BLaER1 treated with 17β-estradiol and CSF1 and Interleukin-3, amounts not matched to agents 10 nM and 100 nM (cell line): ENCODE measurements around the gene TMEM44.
A peak's percentile ranks its signal among the peaks of the same experiment; 100 is the strongest.

Experiments used
- H3K27ac ChIP-seq, 11 experiments: shearing (Covaris generic); formaldehyde crosslinking; 2 replicates each; pipeline ENCODE4 v1.8.1; 2022
- H3K27me3 ChIP-seq, 11 experiments: shearing (Covaris generic); formaldehyde crosslinking; 2 replicates each; pipeline ENCODE4 v1.8.1; 2022
- H3K36me3 ChIP-seq, 11 experiments: shearing (Covaris generic); formaldehyde crosslinking; 2 replicates each; pipeline ENCODE4 v1.8.1; 2022
- H3K4me1 ChIP-seq, 10 experiments: shearing (Covaris generic); formaldehyde crosslinking; 2 replicates each; pipeline ENCODE4 v1.8.1; 2022
- H3K4me2 ChIP-seq, 11 experiments: shearing (Covaris generic); formaldehyde crosslinking; 2 replicates each; pipeline ENCODE4 v1.8.1; 2022
- H3K4me3 ChIP-seq, 10 experiments: shearing (Covaris generic); formaldehyde crosslinking; 2 replicates each; pipeline ENCODE4 v1.8.1; 2022
- H3K9ac ChIP-seq, 11 experiments: shearing (Covaris generic); formaldehyde crosslinking; 2 replicates each; pipeline ENCODE4 v1.8.1; 2022
- H3K9me3 ChIP-seq, 11 experiments: shearing (Covaris generic); formaldehyde crosslinking; replicated peaks in 1 of 11; 2 replicates each; pipeline ENCODE4 v1.8.1; 2022
- H4K20me1 ChIP-seq, 11 experiments: shearing (Covaris generic); formaldehyde crosslinking; 2 replicates each; pipeline ENCODE4 v1.8.1; 2022
- Cebpa-rat ChIP-seq, 11 experiments: shearing (Covaris generic); IDR thresholded peaks; 2 replicates each; pipeline ENCODE4 v1.8.1; 2022

Gene TMEM44

DNA sequence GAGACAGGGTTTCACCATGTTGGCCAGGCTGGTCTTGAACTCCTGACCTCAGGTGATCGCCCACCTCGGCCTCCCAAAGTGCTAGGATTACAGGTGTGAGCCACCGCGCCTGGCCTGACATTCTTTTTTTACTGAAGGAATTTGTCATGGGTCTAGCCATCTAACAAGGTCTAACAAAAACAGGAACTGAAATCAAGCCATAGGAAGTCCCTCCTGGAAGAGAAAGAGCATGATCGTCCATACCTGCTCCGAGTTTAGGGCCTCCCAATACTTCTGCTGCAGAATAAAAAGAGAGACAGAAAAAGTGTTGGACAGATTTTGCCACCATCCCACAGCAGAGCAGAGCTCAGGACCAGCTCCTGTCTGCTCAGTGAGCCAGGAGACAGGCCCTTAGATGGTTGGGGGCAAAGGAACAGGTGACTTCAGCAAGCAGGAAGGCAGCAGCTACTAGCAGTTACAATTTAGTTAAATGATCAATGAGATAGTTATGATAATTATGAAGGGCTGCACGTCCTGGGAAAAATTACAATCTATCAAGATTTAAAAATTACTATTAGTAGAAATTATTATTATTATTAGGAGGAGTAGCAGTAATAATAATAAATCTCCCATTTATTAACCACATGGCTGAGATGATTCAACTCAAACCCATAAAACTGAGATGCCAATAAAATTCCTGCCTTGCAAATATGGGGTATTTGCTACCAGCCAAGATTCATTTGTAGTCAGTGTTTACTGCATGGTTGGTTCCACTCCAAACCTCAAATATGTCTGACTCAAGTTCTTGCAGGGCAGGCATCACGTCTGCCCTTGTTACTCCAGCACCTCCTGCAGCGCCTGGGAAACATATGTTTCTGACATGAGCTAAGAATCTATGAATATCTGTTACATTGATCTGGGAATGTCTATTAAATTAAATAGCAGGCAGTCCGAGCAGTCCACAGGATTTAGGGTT, 40.1 kb downstream of the TMEM44 start:
- Histone ChIP-seq H3K9ac (0 out of 22 replicates have a peak overlapping the region, but pooled peaks of 1 of the 11 experiments have one; percentile 15), H3K4me3 (no peak overlapping the region), H3K27ac (peak overlapping the region in 3 of 11 experiments; percentile 14 to 41 (median 30); a peak in 3 of 22 replicates), H4K20me1 (no peaks in the 10 kb centered on the region), H3K27me3 (no peaks in the 10 kb centered on the region), H3K9me3 (no peaks in the 10 kb centered on the region), H3K36me3 (peaks cover 4 to 37% (median 24%) of the 10 kb centered on the region in 11 experiments; a peak in 19 of 22 replicates), H3K4me1 (peaks cover 28 to 55% (median 49%) of the 10 kb centered on the region in 10 experiments), H3K4me2 (peak overlapping the region; percentile 30 to 76 (median 67))
- no peak for TF ChIP-seq Cebpa-rat (IDR thresholded peaks at IDR 0.05)

GRCh38 chr3:194588741-194589140, 44.5 kb downstream of the TMEM44 start:
- Histone ChIP-seq H3K4me3 (no peak overlapping the region), H3K27ac (no peak overlapping the region), H3K36me3 (peaks cover 9 to 51% (median 30%) of the 10 kb centered on the region in 11 experiments; a peak in 21 of 22 replicates), H4K20me1 (0 out of 22 replicates have a peak, but pooled peaks cover 0 to 7% (median 0%) of the 10 kb centered on the region in 11 experiments), H3K4me1 (peaks cover 27 to 55% (median 44%) of the 10 kb centered on the region in 10 experiments), H3K9ac (no peak overlapping the region), H3K4me2 (no peak overlapping the region), H3K9me3 (no peaks in the 10 kb centered on the region), H3K27me3 (no peaks in the 10 kb centered on the region)
- TF ChIP-seq Cebpa-rat (IDR thresholded peaks at IDR 0.05) = no peak

GRCh38 chr3:194588236-194588635, 45.0 kb downstream of the TMEM44 start:
- Histone ChIP-seq H4K20me1 (0 out of 22 replicates have a peak, but pooled peaks cover 0 to 7% (median 0%) of the 10 kb centered on the region in 11 experiments), H3K27me3 (no peaks in the 10 kb centered on the region), H3K9me3 (no peaks in the 10 kb centered on the region), H3K4me1 (peaks cover 22 to 50% (median 40%) of the 10 kb centered on the region in 10 experiments), H3K4me2 (no peak overlapping the region), H3K9ac (no peak overlapping the region), H3K27ac (no peak overlapping the region), H3K4me3 (no peak overlapping the region), H3K36me3 (peaks cover 9 to 51% (median 30%) of the 10 kb centered on the region in 11 experiments; a peak in 21 of 22 replicates)
- no peak for TF ChIP-seq Cebpa-rat (IDR thresholded peaks at IDR 0.05)

DNA sequence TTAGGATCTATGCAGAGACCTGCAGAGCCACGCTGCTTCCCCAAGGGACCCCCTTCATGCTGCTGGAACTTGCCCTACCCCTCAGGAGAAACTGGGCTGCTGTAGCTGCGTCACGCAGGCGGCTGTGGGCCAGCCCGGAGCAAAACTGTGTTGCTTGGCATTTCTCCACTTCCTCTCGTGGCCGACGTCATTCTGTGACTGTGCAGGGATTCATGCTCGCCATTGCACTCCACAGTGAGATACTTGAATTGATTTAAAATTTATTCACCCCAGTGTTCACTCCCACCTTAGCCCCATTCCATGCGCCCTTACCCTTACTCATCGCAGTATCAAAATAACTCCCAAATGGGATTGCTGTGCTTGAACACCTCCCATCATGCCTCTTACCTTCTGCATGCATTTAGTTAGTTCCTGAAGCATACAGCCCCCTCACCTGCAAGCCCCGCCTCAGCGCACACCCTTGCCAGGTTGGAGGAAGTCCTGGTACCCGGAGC, 45.7 kb downstream of the TMEM44 start:
- Histone ChIP-seq H3K4me1 (peaks cover 14 to 43% (median 34%) of the 10 kb centered on the region in 10 experiments), H3K4me3 (no peak overlapping the region), H3K9ac (0 out of 22 replicates have a peak overlapping the region, but pooled peaks of 1 of the 11 experiments have one; percentile 24), H3K9me3 (no peaks in the 10 kb centered on the region), H3K4me2 (peak overlapping the region in 4 of 11 experiments; percentile 8 to 51 (median 34); a peak in 5 of 22 replicates), H4K20me1 (0 out of 22 replicates have a peak, but pooled peaks cover 0 to 7% (median 0%) of the 10 kb centered on the region in 11 experiments), H3K27me3 (no peaks in the 10 kb centered on the region), H3K36me3 (peaks cover 9 to 51% (median 30%) of the 10 kb centered on the region in 11 experiments; a peak in 21 of 22 replicates), H3K27ac (peak overlapping the region in 1 of 11 experiments; percentile 31; a peak in 1 of 22 replicates)
- no peak for TF ChIP-seq Cebpa-rat (IDR thresholded peaks at IDR 0.05)

DNA sequence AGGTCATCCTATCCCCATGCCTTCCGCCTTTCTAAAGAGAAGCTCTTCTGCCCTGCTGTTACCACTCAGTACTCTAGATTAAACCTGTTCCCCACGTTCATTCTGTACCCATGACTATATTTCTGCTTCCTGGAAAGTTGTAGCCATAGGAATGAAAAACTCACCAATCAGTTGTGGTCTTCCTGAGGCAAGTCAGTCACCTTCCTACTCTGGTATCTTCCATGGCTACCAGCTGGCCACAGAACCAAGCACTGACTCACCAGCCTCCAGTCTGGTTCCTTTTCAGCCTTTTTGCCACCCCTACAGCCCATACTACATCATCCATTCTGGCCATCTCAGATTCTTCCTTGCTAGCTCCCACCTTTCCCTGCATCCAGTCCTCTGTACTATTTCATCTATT, 46.4 kb downstream of the TMEM44 start:
- no peak for TF ChIP-seq Cebpa-rat (IDR thresholded peaks at IDR 0.05)
- Histone ChIP-seq H3K36me3 (peaks cover 9 to 51% (median 30%) of the 10 kb centered on the region in 11 experiments; a peak in 21 of 22 replicates), H3K4me1 (peaks cover 10 to 39% (median 30%) of the 10 kb centered on the region in 10 experiments), H3K9ac (0 out of 22 replicates have a peak overlapping the region, but pooled peaks of 1 of the 11 experiments have one; percentile 24), H3K27ac (peak overlapping the region in 1 of 11 experiments; percentile 31; a peak in 1 of 22 replicates), H3K4me3 (no peak overlapping the region), H3K9me3 (no peaks in the 10 kb centered on the region), H4K20me1 (0 out of 22 replicates have a peak, but pooled peaks cover 0 to 7% (median 0%) of the 10 kb centered on the region in 11 experiments), H3K27me3 (no peaks in the 10 kb centered on the region), H3K4me2 (peak overlapping the region in 6 of 11 experiments; percentile 8 to 51 (median 24); a peak in 7 of 22 replicates)

DNA sequence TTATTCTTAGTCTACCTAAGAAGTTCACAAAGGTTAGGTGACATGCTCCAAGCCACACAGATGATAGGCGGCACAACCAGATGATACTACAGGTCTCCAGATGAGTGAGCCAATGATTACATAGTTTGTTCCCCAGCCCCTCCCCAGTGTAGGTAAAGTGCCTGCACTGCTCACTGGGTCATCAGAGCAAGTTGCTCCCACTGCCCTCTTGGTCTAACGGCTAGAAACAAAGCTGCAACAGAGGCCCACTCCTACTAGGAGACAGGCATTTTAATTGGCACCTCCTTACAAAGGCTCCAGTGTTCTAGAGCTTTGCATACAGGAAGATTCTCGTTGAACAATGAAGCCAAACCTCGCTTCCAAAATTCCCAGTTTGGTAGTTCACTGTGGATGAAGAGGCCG, 47.3 kb downstream of the TMEM44 start:
- Histone ChIP-seq H3K4me2 (peak overlapping the region in 3 of 11 experiments; percentile 27 to 51 (median 41); a peak in 2 of 22 replicates), H3K27ac (no peak overlapping the region), H3K4me1 (peaks cover 10 to 39% (median 30%) of the 10 kb centered on the region in 10 experiments), H3K4me3 (no peak overlapping the region), H3K36me3 (peaks cover 9 to 51% (median 30%) of the 10 kb centered on the region in 11 experiments; a peak in 21 of 22 replicates), H3K27me3 (no peaks in the 10 kb centered on the region), H3K9ac (no peak overlapping the region), H3K9me3 (no peaks in the 10 kb centered on the region), H4K20me1 (0 out of 22 replicates have a peak, but pooled peaks cover 0 to 7% (median 0%) of the 10 kb centered on the region in 11 experiments)
- TF ChIP-seq Cebpa-rat (IDR thresholded peaks at IDR 0.05) = no peak

GRCh38 chr3:194584866-194585265, 48.4 kb downstream of the TMEM44 start:
- Histone ChIP-seq H3K27ac (peak overlapping the region in 7 of 11 experiments; percentile 88 to 96 (median 94); a peak in 11 of 22 replicates), H3K9ac (no peak overlapping the region; a peak in 1 of 22 replicates), H3K27me3 (no peaks in the 10 kb centered on the region), H3K36me3 (peaks cover 9 to 42% (median 26%) of the 10 kb centered on the region in 11 experiments; a peak in 21 of 22 replicates), H3K4me2 (peak overlapping the region; percentile 84 to 98 (median 93)), H3K4me3 (peak overlapping the region in 9 of 10 experiments; percentile 71 to 86 (median 81); a peak in 16 of 20 replicates), H4K20me1 (0 out of 22 replicates have a peak, but pooled peaks cover 0 to 7% (median 0%) of the 10 kb centered on the region in 11 experiments), H3K4me1 (peaks cover 10 to 39% (median 30%) of the 10 kb centered on the region in 10 experiments), H3K9me3 (no peaks in the 10 kb centered on the region)
- TF ChIP-seq Cebpa-rat (IDR thresholded peaks at IDR 0.05) = no peak

DNA sequence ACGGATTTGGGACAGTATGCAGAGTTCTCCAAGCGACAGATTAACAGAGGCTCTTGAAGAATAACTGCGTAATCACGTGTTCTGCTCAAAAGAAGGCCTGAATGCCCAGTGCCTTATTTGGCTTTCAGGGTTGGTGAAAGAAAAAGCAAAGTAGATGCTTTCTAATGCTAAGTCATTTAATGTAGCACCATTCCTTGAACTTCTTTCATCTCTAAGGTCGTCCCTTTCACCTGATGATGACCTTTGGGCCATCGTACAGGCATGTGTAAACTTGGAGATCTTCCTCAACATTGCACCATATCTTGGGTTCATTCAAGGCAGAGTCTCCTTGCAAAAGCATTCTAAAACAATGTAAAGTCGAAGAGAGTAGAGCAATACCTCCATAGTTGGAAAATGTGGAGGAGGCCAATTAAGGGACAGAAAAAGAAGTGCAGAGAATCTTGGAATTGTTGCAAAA, 48.9 kb downstream of the TMEM44 start:
- Histone ChIP-seq H4K20me1 (0 out of 22 replicates have a peak, but pooled peaks cover 0 to 7% (median 0%) of the 10 kb centered on the region in 11 experiments), H3K4me2 (peak overlapping the region; percentile 84 to 98 (median 93)), H3K9me3 (no peaks in the 10 kb centered on the region), H3K9ac (peak overlapping the region; percentile 88 to 97 (median 92)), H3K27ac (peak overlapping the region; percentile 88 to 96 (median 94)), H3K4me1 (peaks cover 10 to 40% (median 30%) of the 10 kb centered on the region in 10 experiments), H3K27me3 (no peaks in the 10 kb centered on the region), H3K4me3 (peak overlapping the region; percentile 71 to 86 (median 80)), H3K36me3 (peaks cover 9 to 37% (median 23%) of the 10 kb centered on the region in 11 experiments; a peak in 21 of 22 replicates)
- TF ChIP-seq Cebpa-rat (IDR thresholded peaks at IDR 0.05) = no peak
